ENCODE data around the gene VKORC1L1. TPM values are rescaled to one million over a fixed set of nuclear protein-coding genes. Genes with fewer than 3 reads are reported as not detected.

The VKORC1L1 gene
- total and polyA plus RNA-seq, 2 donors (not counting 3 experiments of a cell fraction or from before 2014, with no cell fraction given): 14.5 to 36.7 TPM

DNA sequence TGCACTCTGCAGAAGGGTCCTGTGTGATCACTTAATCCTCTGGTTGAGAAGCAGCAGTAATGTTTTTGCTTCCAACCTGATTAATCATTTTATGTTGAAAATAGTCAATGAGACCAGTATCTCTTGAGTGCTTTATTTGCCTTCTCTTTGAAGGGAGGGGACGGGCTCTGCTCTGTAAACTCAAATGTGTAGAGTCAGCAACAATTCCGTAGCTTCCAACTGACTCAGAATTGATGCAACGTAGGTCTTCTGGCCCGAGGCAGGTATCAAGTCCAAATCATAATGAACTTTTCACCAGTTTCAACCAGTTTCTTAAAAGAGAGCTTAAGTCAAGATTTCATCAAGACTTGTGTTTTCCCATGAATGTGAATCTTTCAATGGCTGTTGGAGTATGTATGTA is 82.8 kb downstream of the VKORC1L1 start:
- no peaks in the 10 kb centered on the region for H4K20me1 ChIP-seq (replicated peaks; ENCODE audit: control insufficient read depth, extremely low read depth, insufficient read depth, low read length)
- no peak overlapping the region for H3K27ac ChIP-seq (ENCODE audit: insufficient read depth, low read depth, low read length)
- POLR2A ChIA-PET: no interaction called here
- FAIRE-seq: no peak
- no peak for DNase-seq (ENCODE audit: low read depth, low spot score)
- H3K4me2 ChIP-seq (ENCODE audit: insufficient read depth, low read length): no peak overlapping the region
- intact Hi-C loops (cut with micrococcal nuclease): no loop called here
- H2AFZ ChIP-seq (ENCODE audit: low read depth, low read length): no peak overlapping the region
- no peak overlapping the region for H3K9ac ChIP-seq (replicated peaks; ENCODE audit: extremely low read depth, insufficient read depth, low read length)
- BruUV-seq (replicated peaks): no TSS peak
- dilution Hi-C loops (cut with MboI; ENCODE audit: extremely low pct_ligation_motif_present, low sequenced_read_pairs): no loop called here
- H3K9me1 ChIP-seq (replicated peaks; ENCODE audit: control insufficient read depth, extremely low read depth, insufficient read depth, low read length): no peaks in the 10 kb centered on the region
- H3K4me3 ChIP-seq (replicated peaks in 1 of 3; ENCODE audit: insufficient read depth in 1 of 3, low read depth in 1 of 3, low read length in 3 of 3): no peak overlapping the region
- no peaks in the 10 kb centered on the region for H3K4me1 ChIP-seq (ENCODE audit: control insufficient read depth, extremely low read depth, insufficient read depth, low read length)
- no peaks in the 10 kb centered on the region for H3K79me2 ChIP-seq (ENCODE audit: control insufficient read depth, insufficient read depth, low read length)
- H3K27me3 ChIP-seq (ENCODE audit: control insufficient read depth in 2 of 2, insufficient read depth in 2 of 2, low read length in 2 of 2): no peaks in the 10 kb centered on the region
- CTCF ChIA-PET: no interaction called here
- no peaks in the 10 kb centered on the region for H3K9me3 ChIP-seq (replicated peaks; ENCODE audit: control insufficient read depth, insufficient read depth, low read length)
- no peak for TF ChIP-seq MAX (IDR thresholded peaks at IDR 0.05; ENCODE audit: insufficient read depth, insufficient read length)
- no peak for TF ChIP-seq JUN (IDR thresholded peaks at IDR 0.05; ENCODE audit: borderline replicate concordance, insufficient read depth, insufficient read length, low read depth)
- TF ChIP-seq MYC (IDR thresholded peaks at IDR 0.05; ENCODE audit: low read depth, low read length): no peak
- no peak for TF ChIP-seq POLR2AphosphoS5 (IDR thresholded peaks at IDR 0.05; ENCODE audit: insufficient read depth, low read depth, low read length)
- no peak for TF ChIP-seq FOS (IDR thresholded peaks at IDR 0.05; ENCODE audit: borderline replicate concordance, insufficient read depth, low read length)
- no peak for TF ChIP-seq GATA2 (IDR thresholded peaks at IDR 0.05; ENCODE audit: insufficient read depth, insufficient read length, low read depth, low read length)
- no peak for TF ChIP-seq POLR2A (IDR thresholded peaks at IDR 0.05; ENCODE audit: low read depth, low read length)
- TF ChIP-seq, protein P1, sequence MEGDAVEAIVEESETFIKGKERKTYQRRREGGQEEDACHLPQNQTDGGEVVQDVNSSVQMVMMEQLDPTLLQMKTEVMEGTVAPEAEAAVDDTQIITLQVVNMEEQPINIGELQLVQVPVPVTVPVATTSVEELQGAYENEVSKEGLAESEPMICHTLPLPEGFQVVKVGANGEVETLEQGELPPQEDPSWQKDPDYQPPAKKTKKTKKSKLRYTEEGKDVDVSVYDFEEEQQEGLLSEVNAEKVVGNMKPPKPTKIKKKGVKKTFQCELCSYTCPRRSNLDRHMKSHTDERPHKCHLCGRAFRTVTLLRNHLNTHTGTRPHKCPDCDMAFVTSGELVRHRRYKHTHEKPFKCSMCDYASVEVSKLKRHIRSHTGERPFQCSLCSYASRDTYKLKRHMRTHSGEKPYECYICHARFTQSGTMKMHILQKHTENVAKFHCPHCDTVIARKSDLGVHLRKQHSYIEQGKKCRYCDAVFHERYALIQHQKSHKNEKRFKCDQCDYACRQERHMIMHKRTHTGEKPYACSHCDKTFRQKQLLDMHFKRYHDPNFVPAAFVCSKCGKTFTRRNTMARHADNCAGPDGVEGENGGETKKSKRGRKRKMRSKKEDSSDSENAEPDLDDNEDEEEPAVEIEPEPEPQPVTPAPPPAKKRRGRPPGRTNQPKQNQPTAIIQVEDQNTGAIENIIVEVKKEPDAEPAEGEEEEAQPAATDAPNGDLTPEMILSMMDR (IDR thresholded peaks at IDR 0.05; ENCODE audit: extremely low read depth in 1 of 2, insufficient read depth in 1 of 2, low read depth in 1 of 2, low read length in 2 of 2): no peak
- no peak for TF ChIP-seq EZH2 (IDR thresholded peaks at IDR 0.05; ENCODE audit: borderline replicate concordance, low read depth, low read length, severe bottlenecking)
- H3K36me3 ChIP-seq (ENCODE audit: control insufficient read depth in 2 of 2, extremely low read depth in 1 of 2, insufficient read depth in 2 of 2, low read length in 2 of 2): peaks cover 13 to 22% of the 10 kb centered on the region in 2 experiments

Measured in endothelial cell of umbilical vein (primary cell).